Fibroblast of pulmonary artery (primary cell): ENCODE data around the gene GEMIN4.
"Not testable (repeated sequence)": the region's sequence is repeated elsewhere in the genome, so short reads cannot be mapped to it uniquely, and the experiment has no call there.

ENCODE experiments used
- DNase-seq: peaks from one replicate; pipeline ENCODE4 v3.0.0-alpha.2; 2010; ENCODE audit warnings: low read depth
- H3K4me3 ChIP-seq: replicated peaks from 2 replicates; pipeline ENCODE4 v1.5.1; 2011; ENCODE audit warnings: low read depth, mild to moderate bottlenecking, control low read depth, low read length, moderate library complexity
- CTCF ChIP-seq: IDR thresholded peaks from 2 replicates; pipeline ENCODE4 v1.5.1; 2011; ENCODE audit warnings: mild to moderate bottlenecking, control low read depth, low read length, inconsistent platforms; ENCODE audit errors: missing control alignments

Gene GEMIN4

GRCh38 chr17:789160-789840, 37.2 kb upstream of the GEMIN4 start:
- no peak for DNase-seq
- no peak for TF ChIP-seq CTCF
- no peak overlapping the region for H3K4me3 ChIP-seq

- no peak overlapping the region for H3K4me3 ChIP-seq
- TF ChIP-seq CTCF = no peak
- no peak for DNase-seq
Measured at GRCh38 chr17:788551-788950, 36.5 kb upstream of the GEMIN4 start.

GRCh38 chr17:787641-788221, 35.7 kb upstream of the GEMIN4 start:
- TF ChIP-seq CTCF = no peak
- no peak overlapping the region for H3K4me3 ChIP-seq
- no peak for DNase-seq

- not testable (repeated sequence) for DNase-seq, H3K4me3 ChIP-seq
Measured at GRCh38 chr17:785901-786300, 33.8 kb upstream of the GEMIN4 start.

- TF ChIP-seq CTCF = no peak
- H3K4me3 ChIP-seq = no peak overlapping the region
- no peak for DNase-seq
Measured at GRCh38 chr17:784143-784542, 32.1 kb upstream of the GEMIN4 start.

- H3K4me3 ChIP-seq = peak within 1 kb of the TSS; percentile 100
- peak; percentile 90 for DNase-seq
- no peak for TF ChIP-seq CTCF
Measured at GRCh38 chr17:781805-782731, 30.0 kb upstream of the GEMIN4 start, which contains the start of the genes GLOD4 and MRM3. Gene GLOD4 (minus strand): TSS chr17:782280. CDS start chr17:782255, 25 bp downstream. Gene MRM3 (plus strand): TSS chr17:782353. CDS start chr17:782379, 26 bp downstream.

GRCh38 chr17:778096-778495, 26.0 kb upstream of the GEMIN4 start:
- TF ChIP-seq CTCF = no peak
- no peak overlapping the region for H3K4me3 ChIP-seq
- no peak for DNase-seq
